Caco-2 (cell line): ENCODE measurements around the gene ITPR1. TPM values are rescaled to one million over a fixed set of nuclear protein-coding genes. Genes with fewer than 3 reads are reported as not detected.

ENCODE experiments used
- BruUV-seq: library from RNA; stranded (reverse); fragments of 400-500 nt; replicated peaks from 2 replicates; lab custom pipeline; 2021; lab: Mats Ljungman, UMichigan
- CTCF ChIA-PET: fragments of 300-600 bp; sonication (Branson Sonifier 250); formaldehyde crosslinking; loops from one replicate; lab custom pipeline; 2022; ENCODE audit warnings: antibody characterized with exemption; lab: Charles Lee
- POLR2A ChIA-PET: fragments of 300-600 bp; sonication (Branson Sonifier 250); formaldehyde crosslinking; loops from one replicate; lab custom pipeline; 2022; ENCODE audit warnings: antibody characterized with exemption; lab: Charles Lee
- DNase-seq, 2 experiments: peaks; one replicate each; pipeline versions ENCODE4 v3.0.0 to v3.0.0-alpha.2; 2020 to 2022
- H3K27me3 ChIP-seq: replicated peaks from 2 replicates; pipeline ENCODE4 v1.6.0; 2011; ENCODE audit warnings: low read length; ENCODE audit not compliant: control insufficient read depth, insufficient read depth
- H3K36me3 ChIP-seq: 2 replicates; pipeline ENCODE4 v1.5.1; 2011; ENCODE audit warnings: low read length; ENCODE audit not compliant: control insufficient read depth, insufficient read depth
- H3K4me1 ChIP-seq: fragments of 250-450 bp; sonication (Bioruptor Pico); 2 replicates; pipeline ENCODE4 v1.5.1; 2020; ENCODE audit warnings: mild to moderate bottlenecking
- H3K4me3 ChIP-seq: 2 replicates; pipeline ENCODE4 v1.5.1; 2011; ENCODE audit warnings: low read depth, mild to moderate bottlenecking, control low read depth, low read length
- H3K9me3 ChIP-seq: fragments of 250-450 bp; sonication (Bioruptor Pico); 2 replicates; pipeline ENCODE4 v1.5.1; 2020; ENCODE audit warnings: mild to moderate bottlenecking, moderate library complexity
- H3K27ac Mint-ChIP-seq: one replicate; pipeline ENCODE4 v1.8.0; 2022; ENCODE audit warnings: mixed read lengths; ENCODE audit not compliant: unreplicated experiment
- H3K27me3 Mint-ChIP-seq: one replicate; pipeline ENCODE4 v1.8.0; 2022; ENCODE audit warnings: mixed read lengths; ENCODE audit not compliant: insufficient read depth, unreplicated experiment
- H3K36me3 Mint-ChIP-seq: one replicate; pipeline ENCODE4 v1.8.0; 2022; ENCODE audit warnings: mild to moderate bottlenecking, mixed read lengths; ENCODE audit not compliant: insufficient read depth, unreplicated experiment
- H3K4me1 Mint-ChIP-seq: one replicate; pipeline ENCODE4 v1.8.0; 2022; ENCODE audit warnings: low read depth, mixed read lengths; ENCODE audit not compliant: unreplicated experiment
- H3K4me3 Mint-ChIP-seq: one replicate; pipeline ENCODE4 v1.8.0; 2022; ENCODE audit warnings: mild to moderate bottlenecking, moderate library complexity, mixed read lengths; ENCODE audit not compliant: unreplicated experiment
- H3K9me3 Mint-ChIP-seq: one replicate; pipeline ENCODE4 v1.8.0; 2022; ENCODE audit warnings: mixed read lengths; ENCODE audit not compliant: unreplicated experiment
- CTCF ChIP-seq, 2 experiments: fragments of 200-600 bp in 1 of 2; IDR thresholded peaks; 1 replicate in 1 of 2; 2 replicates in 1 of 2; pipeline versions ENCODE4 v1.5.1 to v1.8.0; 2011 to 2022; ENCODE audit warnings: antibody characterized with exemption in 1 of 2, control low read depth in 1 of 2, inconsistent platforms in 1 of 2, low read depth in 1 of 2, low read length in 1 of 2, mild to moderate bottlenecking in 1 of 2, moderate library complexity in 1 of 2; ENCODE audit not compliant: insufficient read depth in 1 of 2, severe bottlenecking in 1 of 2, unreplicated experiment in 1 of 2
- intact Hi-C: fragments of 100-400 bp; cut with micrococcal nuclease; formaldehyde crosslinking; loops from one replicate; pipeline ENCODE4 v1.10.0; 2022; ENCODE audit not compliant: unreplicated experiment
- total RNA-seq: library from RNA; stranded (reverse); gene quantifications from 2 replicates; pipeline ENCODE4 v1.2.3, GENCODE V29; 2022

The ITPR1 gene
- total RNA-seq, 1 experiment from 2014 or later, result 10.4 TPM

GRCh38 chr3:4746241-4746958, 253.3 kb downstream of the ITPR1 start:
- no peak overlapping the region for H3K4me3 Mint-ChIP-seq
- TF ChIP-seq CTCF (IDR thresholded peaks at IDR 0.05; ENCODE audit: insufficient read depth in 1 of 2, low read depth in 1 of 2, low read length in 1 of 2, severe bottlenecking in 1 of 2, unreplicated experiment in 1 of 2), result no peak
- ChIA-PET CTCF (no interaction called here), POLR2A (interaction anchor here (0.7 kb wide), 1 partner anchor 8 kb away, joined by 3 read pairs; no protein-coding TSS in a partner anchor)
- intact Hi-C loops, result no loop called here
- no TSS peak for BruUV-seq
- Histone ChIP-seq H3K36me3 (no peaks in the 10 kb centered on the region), H3K27me3 (no peaks in the 10 kb centered on the region), H3K9me3 (no peaks in the 10 kb centered on the region), H3K4me1 (peaks cover 48% of the 10 kb centered on the region), H3K4me3 (no peak overlapping the region)
- peaks cover 9% of the 10 kb centered on the region for H3K9me3 Mint-ChIP-seq
- peaks cover 42% of the 10 kb centered on the region for H3K4me1 Mint-ChIP-seq
- H3K27me3 Mint-ChIP-seq, result no peaks in the 10 kb centered on the region
- H3K27ac Mint-ChIP-seq, result peak overlapping the region; percentile 39
- no peaks in the 10 kb centered on the region for H3K36me3 Mint-ChIP-seq
- DNase-seq, result no peak

- no peaks in the 10 kb centered on the region for H3K36me3 Mint-ChIP-seq
- DNase-seq, result no peak
- no TSS peak for BruUV-seq
- Histone ChIP-seq H3K4me1 (peaks cover 63% of the 10 kb centered on the region), H3K36me3 (no peaks in the 10 kb centered on the region), H3K27me3 (no peaks in the 10 kb centered on the region), H3K9me3 (no peaks in the 10 kb centered on the region), H3K4me3 (no peak overlapping the region)
- TF ChIP-seq CTCF (IDR thresholded peaks at IDR 0.05; ENCODE audit: insufficient read depth in 1 of 2, low read depth in 1 of 2, low read length in 1 of 2, severe bottlenecking in 1 of 2, unreplicated experiment in 1 of 2), result no peak
- ChIA-PET POLR2A (no interaction called here), CTCF (no interaction called here)
- H3K4me1 Mint-ChIP-seq, result peaks cover 51% of the 10 kb centered on the region
- H3K27me3 Mint-ChIP-seq, result no peaks in the 10 kb centered on the region
- no peak overlapping the region for H3K27ac Mint-ChIP-seq
- no peak overlapping the region for H3K4me3 Mint-ChIP-seq
- H3K9me3 Mint-ChIP-seq, result peaks cover 9% of the 10 kb centered on the region
- intact Hi-C loops, result no loop called here
Observed at GRCh38 chr3:4748127-4748526, 255.0 kb downstream of the ITPR1 start.

GRCh38 chr3:4748701-4749378, 255.7 kb downstream of the ITPR1 start:
- Mint-ChIP-seq H3K36me3 (no peaks in the 10 kb centered on the region), H3K27ac (no peak overlapping the region), H3K4me3 (no peak overlapping the region), H3K27me3 (no peaks in the 10 kb centered on the region), H3K9me3 (peaks cover 8% of the 10 kb centered on the region), H3K4me1 (peaks cover 51% of the 10 kb centered on the region)
- no peaks in the 10 kb centered on the region for H3K36me3 ChIP-seq
- POLR2A ChIA-PET, result no interaction called here
- H3K27me3 ChIP-seq, result no peaks in the 10 kb centered on the region
- CTCF ChIA-PET, result no interaction called here
- DNase-seq, result no peak
- intact Hi-C loops, result no loop called here
- H3K4me1 ChIP-seq, result peaks cover 63% of the 10 kb centered on the region
- H3K9me3 ChIP-seq, result no peaks in the 10 kb centered on the region
- no peak overlapping the region for H3K4me3 ChIP-seq
- TF ChIP-seq CTCF (IDR thresholded peaks at IDR 0.05; ENCODE audit: insufficient read depth in 1 of 2, low read depth in 1 of 2, low read length in 1 of 2, severe bottlenecking in 1 of 2, unreplicated experiment in 1 of 2), result no peak
- no TSS peak for BruUV-seq
